ENCODE measurements around the gene NDRG2.

GRCh38 chr14:20980906-20981305 is 44.0 kb downstream of the NDRG2 start:
- TF ChIP-seq EZH2 (IDR thresholded peaks at IDR 0.05; ENCODE audit: insufficient read depth, poor library complexity, severe bottlenecking) (no peak), EZH2phosphoT487 (IDR thresholded peaks at IDR 0.05; ENCODE audit: insufficient read depth, low read depth) (no peak)
